GM06990 (cell line): ENCODE measurements around the gene FAM171A1.

Experiments used
- DNase-seq: peaks from one replicate; pipeline ENCODE4 v3.0.0-alpha.2; 2011; ENCODE audit not compliant: insufficient read length; ENCODE audit errors: extremely low read depth
- H3K27me3 ChIP-seq: replicated peaks from 2 replicates; pipeline ENCODE4 v1.6.0; 2011; ENCODE audit warnings: low read length; ENCODE audit not compliant: control insufficient read depth, insufficient read depth
- H3K36me3 ChIP-seq: 2 replicates; pipeline ENCODE4 v1.5.1; 2011; ENCODE audit warnings: low read length; ENCODE audit not compliant: control insufficient read depth, insufficient read depth
- H3K4me3 ChIP-seq: replicated peaks from 2 replicates; pipeline ENCODE4 v1.5.1; 2011; ENCODE audit warnings: low read depth, mild to moderate bottlenecking, control low read depth, low read length
- CTCF ChIP-seq: IDR thresholded peaks from 2 replicates; pipeline ENCODE4 v1.5.1; 2011; ENCODE audit warnings: low read length, control low read depth, mild to moderate bottlenecking, inconsistent platforms; ENCODE audit not compliant: insufficient read depth, poor library complexity, severe bottlenecking

The FAM171A1 gene

GRCh38 chr10:15352836-15353235 is 18.3 kb downstream of the FAM171A1 start:
- TF ChIP-seq CTCF, result no peak
- Histone ChIP-seq H3K36me3 (no peaks in the 10 kb centered on the region), H3K27me3 (no peaks in the 10 kb centered on the region), H3K4me3 (no peak overlapping the region)
- DNase-seq, result no peak

GRCh38 chr10:15352201-15352600 is 18.9 kb downstream of the FAM171A1 start:
- no peak for TF ChIP-seq CTCF
- DNase-seq, result no peak

GRCh38 chr10:15351099-15351820 is 19.8 kb downstream of the FAM171A1 start:
- Histone ChIP-seq H3K27me3 (no peaks in the 10 kb centered on the region), H3K36me3 (no peaks in the 10 kb centered on the region), H3K4me3 (no peak overlapping the region)
- TF ChIP-seq CTCF, result no peak
- DNase-seq, result no peak

More at GRCh38 chr10:15352201-15352600, 18.9 kb downstream of the FAM171A1 start:
- Histone ChIP-seq H3K36me3 (no peaks in the 10 kb centered on the region), H3K4me3 (no peak overlapping the region), H3K27me3 (no peaks in the 10 kb centered on the region)

- Histone ChIP-seq H3K4me3 (no peak overlapping the region), H3K36me3 (no peaks in the 10 kb centered on the region), H3K27me3 (no peaks in the 10 kb centered on the region)
- DNase-seq, result no peak
- no peak for TF ChIP-seq CTCF
Observed at GRCh38 chr10:15349112-15349511, 22.0 kb downstream of the FAM171A1 start.

GRCh38 chr10:15348579-15348978 is 22.5 kb downstream of the FAM171A1 start:
- DNase-seq, result no peak
- Histone ChIP-seq H3K36me3 (no peaks in the 10 kb centered on the region), H3K27me3 (no peaks in the 10 kb centered on the region), H3K4me3 (no peak overlapping the region)
- no peak for TF ChIP-seq CTCF

- H3K36me3 ChIP-seq, result no peaks in the 10 kb centered on the region
- no peak overlapping the region for H3K4me3 ChIP-seq
- TF ChIP-seq CTCF, result no peak
- no peaks in the 10 kb centered on the region for H3K27me3 ChIP-seq
- DNase-seq, result no peak
Observed at GRCh38 chr10:15347150-15347549, 23.9 kb downstream of the FAM171A1 start.
